GM23338 (cell line): Measurements from ENCODE around the gene C4orf54. TPM values are rescaled to one million over a fixed set of nuclear protein-coding genes. Genes with fewer than 3 reads are reported as not detected.

ENCODE experiments used
- ATAC-seq: fragments of 200-7000 bp; cut with Tn5 transposase; 3 replicates; pipeline ENCODE4 v1.9.1; 2020
- DNase-seq: peaks from one replicate; pipeline ENCODE4 v3.0.0-alpha.2; 2015; ENCODE audit warnings: low spot score
- H2AFZ ChIP-seq: fragments of 200-600 bp; sonication (generic); 2 replicates; pipeline ENCODE4 v1.8.0; 2016; ENCODE audit warnings: antibody characterized with exemption, mild to moderate bottlenecking, moderate library complexity
- H3F3A ChIP-seq: fragments of 200-600 bp; sonication (generic); replicated peaks from 2 replicates; pipeline ENCODE4 v1.8.0; 2017; ENCODE audit warnings: antibody characterized with exemption, mixed run types, low read depth
- H3K27ac ChIP-seq: fragments of 200-600 bp; sonication (generic); 2 replicates; pipeline ENCODE4 v1.6.1; 2016; ENCODE audit warnings: low read depth
- H3K27me3 ChIP-seq: fragments of 200-600 bp; sonication (generic); 2 replicates; pipeline ENCODE4 v1.8.0; 2016; ENCODE audit warnings: mild to moderate bottlenecking, mixed run types, moderate library complexity; ENCODE audit not compliant: insufficient read depth
- H3K36me3 ChIP-seq: fragments of 200-600 bp; sonication (generic); 2 replicates; pipeline ENCODE4 v1.8.0; 2016; ENCODE audit warnings: mild to moderate bottlenecking; ENCODE audit not compliant: insufficient read depth
- H3K4me1 ChIP-seq: fragments of 200-600 bp; sonication (generic); 2 replicates; pipeline ENCODE4 v1.8.0; 2016; ENCODE audit warnings: mild to moderate bottlenecking, moderate library complexity; ENCODE audit not compliant: insufficient read depth
- H3K4me2 ChIP-seq: fragments of 200-600 bp; sonication (generic); 2 replicates; pipeline ENCODE4 v1.7.1; 2017; ENCODE audit warnings: mixed run types
- H3K4me3 ChIP-seq: fragments of 200-600 bp; sonication (generic); 2 replicates; pipeline ENCODE4 v1.6.1; 2016; ENCODE audit warnings: mixed run types
- H3K79me2 ChIP-seq: fragments of 200-600 bp; sonication (generic); replicated peaks from 2 replicates; pipeline ENCODE4 v1.8.0; 2017; ENCODE audit warnings: mild to moderate bottlenecking; ENCODE audit not compliant: insufficient read depth
- H3K9me2 ChIP-seq: fragments of 200-600 bp; sonication (generic); 2 replicates; pipeline ENCODE4 v1.8.0; 2017; ENCODE audit not compliant: insufficient read depth
- H4K20me1 ChIP-seq: fragments of 200-600 bp; sonication (generic); replicated peaks from 2 replicates; pipeline ENCODE4 v1.8.0; 2017; ENCODE audit warnings: mild to moderate bottlenecking; ENCODE audit not compliant: insufficient read depth
- H3K27ac Mint-ChIP-seq: 2 replicates; pipeline ENCODE4 v1.8.0; 2020; ENCODE audit warnings: inconsistent platforms, mild to moderate bottlenecking, moderate library complexity, mixed read lengths
- H3K27me3 Mint-ChIP-seq: 3 replicates; pipeline ENCODE4 v1.8.0; 2022; ENCODE audit warnings: low read depth, mild to moderate bottlenecking, moderate library complexity, mixed read lengths, inconsistent platforms; ENCODE audit not compliant: insufficient read depth, poor library complexity
- H3K36me3 Mint-ChIP-seq: 3 replicates; pipeline ENCODE4 v1.8.0; 2021; ENCODE audit warnings: low read depth, mild to moderate bottlenecking, inconsistent platforms, moderate library complexity, mixed read lengths
- H3K4me1 Mint-ChIP-seq: 3 replicates; pipeline ENCODE4 v1.8.0; 2020; ENCODE audit warnings: mild to moderate bottlenecking, inconsistent platforms, mixed read lengths
- H3K4me3 Mint-ChIP-seq: 3 replicates; pipeline ENCODE4 v1.8.0; 2021; ENCODE audit warnings: moderate library complexity, mild to moderate bottlenecking, inconsistent platforms, mixed read lengths
- H3K9me3 Mint-ChIP-seq: 3 replicates; pipeline ENCODE4 v1.8.0; 2020; ENCODE audit warnings: moderate library complexity, mild to moderate bottlenecking, inconsistent platforms, mixed read lengths
- CREB1 ChIP-seq: fragments of 250-450 bp; sonication (Bioruptor Pico); IDR thresholded peaks from 2 replicates; pipeline ENCODE4 v1.5.0; 2020; ENCODE audit warnings: low read depth, mild to moderate bottlenecking, moderate library complexity
- EZH2 ChIP-seq: fragments of 200-600 bp; sonication (generic); IDR thresholded peaks from one replicate; pipeline ENCODE4 v1.8.0; 2017; ENCODE audit warnings: antibody characterized with exemption, mild to moderate bottlenecking, low read depth; ENCODE audit not compliant: unreplicated experiment
- EZH2phosphoT487 ChIP-seq: fragments of 200-600 bp; sonication (generic); IDR thresholded peaks from one replicate; pipeline ENCODE4 v1.8.1; 2018; ENCODE audit warnings: antibody characterized with exemption; ENCODE audit not compliant: unreplicated experiment
- JUNB ChIP-seq: IDR thresholded peaks from one replicate; pipeline ENCODE4 v1.6.1; 2016; ENCODE audit warnings: antibody characterized with exemption; ENCODE audit not compliant: unreplicated experiment
- NANOG ChIP-seq: IDR thresholded peaks from 2 replicates; pipeline ENCODE4 v1.6.1; 2016; ENCODE audit warnings: antibody characterized with exemption, borderline replicate concordance
- POLR2AphosphoS5 ChIP-seq: IDR thresholded peaks from 2 replicates; pipeline ENCODE4 v1.6.1; 2016; ENCODE audit warnings: antibody characterized with exemption, low read depth
- REST ChIP-seq: IDR thresholded peaks from one replicate; pipeline ENCODE4 v1.6.1; 2018; ENCODE audit warnings: antibody characterized with exemption; ENCODE audit not compliant: unreplicated experiment
- STAT1 ChIP-seq: IDR thresholded peaks from one replicate; pipeline ENCODE4 v1.6.1; 2016; ENCODE audit warnings: antibody characterized with exemption; ENCODE audit not compliant: unreplicated experiment
- ZNF114 ChIP-seq: fragments of 250-450 bp; sonication (Bioruptor Pico); IDR thresholded peaks from 2 replicates; pipeline ENCODE4 v1.5.0; 2020; ENCODE audit warnings: mild to moderate bottlenecking, moderate library complexity
- ZNF331 ChIP-seq: fragments of 250-450 bp; sonication (Bioruptor Pico); IDR thresholded peaks from 2 replicates; pipeline ENCODE4 v1.5.0; 2020; ENCODE audit warnings: low read depth, mild to moderate bottlenecking, moderate library complexity
- polyA plus RNA-seq: library from polyadenylated mRNA; unstranded; fragments of >200 nt; fragmentation: Nextera tagmentation; extraction: Ambion mirVana; gene quantifications from 2 replicates; pipeline ENCODE4 v1.2.1, GENCODE V29; 2016
- total RNA-seq: library from RNA; depleted of rRNA; stranded (reverse); fragments of >200 nt; shearing (Covaris generic); gene quantifications from 2 replicates; pipeline ENCODE4 v1.2.3, GENCODE V29; 2014
- TF ChIP-seq, protein P1 (sequence below), 2 experiments: fragments of 200-600 bp in 1 of 2; sonication (generic) in 1 of 2; conservative IDR thresholded peaks; 2 replicates each; pipeline versions ENCODE4 v1.5.1 to v1.6.1; 2016 to 2017; ENCODE audit warnings: antibody characterized with exemption in 2 of 2, low read depth in 2 of 2, mild to moderate bottlenecking in 2 of 2, moderate library complexity in 1 of 2
- TF ChIP-seq, protein P2 (sequence below): IDR thresholded peaks from 2 replicates; pipeline ENCODE4 v1.6.1; 2016; ENCODE audit warnings: antibody characterized with exemption
- TF ChIP-seq, protein P3 (sequence below): fragments of 250-450 bp; sonication (Bioruptor Pico); IDR thresholded peaks from 2 replicates; pipeline ENCODE4 v1.5.0; 2020; ENCODE audit warnings: mild to moderate bottlenecking, moderate library complexity

Gene C4orf54
- total and polyA plus RNA-seq, 2 experiments from 2014 or later: 0.03 TPM; not detected in 1

DNA sequence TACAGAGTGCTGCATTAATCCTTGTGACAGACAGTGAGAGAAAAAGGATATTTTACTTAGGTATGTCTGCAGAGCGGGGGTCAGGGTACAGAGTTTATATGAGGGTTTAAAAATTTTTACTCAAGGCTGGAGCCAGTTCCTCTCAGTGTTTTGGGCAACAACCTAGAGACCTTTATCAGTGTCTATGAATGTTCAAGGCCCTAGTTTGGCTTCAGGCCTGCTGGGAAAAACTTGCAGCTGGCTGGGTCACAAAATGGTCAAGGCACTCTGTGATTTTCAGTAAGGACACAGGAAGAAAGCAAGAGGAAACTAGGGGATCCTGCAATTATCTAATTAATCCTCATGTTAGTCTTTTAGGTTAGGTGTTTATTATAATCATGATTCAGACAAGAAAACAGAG lies 10.8 kb upstream of the C4orf54 start:
- Mint-ChIP-seq H3K4me1 (no peaks in the 10 kb centered on the region), H3K9me3 (peaks cover 20% of the 10 kb centered on the region), H3K36me3 (peaks cover 14% of the 10 kb centered on the region; the same call in 2 of the 3 replicates), H3K4me3 (no peak overlapping the region), H3K27me3 (no peaks in the 10 kb centered on the region), H3K27ac (no peak overlapping the region)
- H3K27ac ChIP-seq: no peak overlapping the region
- no peaks in the 10 kb centered on the region for H3K27me3 ChIP-seq
- TF ChIP-seq STAT1: no peak
- TF ChIP-seq, protein P1, sequence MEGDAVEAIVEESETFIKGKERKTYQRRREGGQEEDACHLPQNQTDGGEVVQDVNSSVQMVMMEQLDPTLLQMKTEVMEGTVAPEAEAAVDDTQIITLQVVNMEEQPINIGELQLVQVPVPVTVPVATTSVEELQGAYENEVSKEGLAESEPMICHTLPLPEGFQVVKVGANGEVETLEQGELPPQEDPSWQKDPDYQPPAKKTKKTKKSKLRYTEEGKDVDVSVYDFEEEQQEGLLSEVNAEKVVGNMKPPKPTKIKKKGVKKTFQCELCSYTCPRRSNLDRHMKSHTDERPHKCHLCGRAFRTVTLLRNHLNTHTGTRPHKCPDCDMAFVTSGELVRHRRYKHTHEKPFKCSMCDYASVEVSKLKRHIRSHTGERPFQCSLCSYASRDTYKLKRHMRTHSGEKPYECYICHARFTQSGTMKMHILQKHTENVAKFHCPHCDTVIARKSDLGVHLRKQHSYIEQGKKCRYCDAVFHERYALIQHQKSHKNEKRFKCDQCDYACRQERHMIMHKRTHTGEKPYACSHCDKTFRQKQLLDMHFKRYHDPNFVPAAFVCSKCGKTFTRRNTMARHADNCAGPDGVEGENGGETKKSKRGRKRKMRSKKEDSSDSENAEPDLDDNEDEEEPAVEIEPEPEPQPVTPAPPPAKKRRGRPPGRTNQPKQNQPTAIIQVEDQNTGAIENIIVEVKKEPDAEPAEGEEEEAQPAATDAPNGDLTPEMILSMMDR (conservative IDR thresholded peaks at IDR 0.05; ENCODE audit: low read depth in 2 of 2): no peak
- TF ChIP-seq NANOG: no peak
- no peak for TF ChIP-seq ZNF331 (CRISPR knock-in tag)
- TF ChIP-seq POLR2AphosphoS5: no peak
- TF ChIP-seq, protein P2, sequence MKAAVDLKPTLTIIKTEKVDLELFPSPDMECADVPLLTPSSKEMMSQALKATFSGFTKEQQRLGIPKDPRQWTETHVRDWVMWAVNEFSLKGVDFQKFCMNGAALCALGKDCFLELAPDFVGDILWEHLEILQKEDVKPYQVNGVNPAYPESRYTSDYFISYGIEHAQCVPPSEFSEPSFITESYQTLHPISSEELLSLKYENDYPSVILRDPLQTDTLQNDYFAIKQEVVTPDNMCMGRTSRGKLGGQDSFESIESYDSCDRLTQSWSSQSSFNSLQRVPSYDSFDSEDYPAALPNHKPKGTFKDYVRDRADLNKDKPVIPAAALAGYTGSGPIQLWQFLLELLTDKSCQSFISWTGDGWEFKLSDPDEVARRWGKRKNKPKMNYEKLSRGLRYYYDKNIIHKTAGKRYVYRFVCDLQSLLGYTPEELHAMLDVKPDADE: no peak
- no peak for TF ChIP-seq JUNB
- TF ChIP-seq ZNF114: no peak
- no peak for TF ChIP-seq CREB1 (CRISPR knock-in tag)
- TF ChIP-seq EZH2phosphoT487: no peak
- no peak for TF ChIP-seq EZH2
- TF ChIP-seq, protein P3, sequence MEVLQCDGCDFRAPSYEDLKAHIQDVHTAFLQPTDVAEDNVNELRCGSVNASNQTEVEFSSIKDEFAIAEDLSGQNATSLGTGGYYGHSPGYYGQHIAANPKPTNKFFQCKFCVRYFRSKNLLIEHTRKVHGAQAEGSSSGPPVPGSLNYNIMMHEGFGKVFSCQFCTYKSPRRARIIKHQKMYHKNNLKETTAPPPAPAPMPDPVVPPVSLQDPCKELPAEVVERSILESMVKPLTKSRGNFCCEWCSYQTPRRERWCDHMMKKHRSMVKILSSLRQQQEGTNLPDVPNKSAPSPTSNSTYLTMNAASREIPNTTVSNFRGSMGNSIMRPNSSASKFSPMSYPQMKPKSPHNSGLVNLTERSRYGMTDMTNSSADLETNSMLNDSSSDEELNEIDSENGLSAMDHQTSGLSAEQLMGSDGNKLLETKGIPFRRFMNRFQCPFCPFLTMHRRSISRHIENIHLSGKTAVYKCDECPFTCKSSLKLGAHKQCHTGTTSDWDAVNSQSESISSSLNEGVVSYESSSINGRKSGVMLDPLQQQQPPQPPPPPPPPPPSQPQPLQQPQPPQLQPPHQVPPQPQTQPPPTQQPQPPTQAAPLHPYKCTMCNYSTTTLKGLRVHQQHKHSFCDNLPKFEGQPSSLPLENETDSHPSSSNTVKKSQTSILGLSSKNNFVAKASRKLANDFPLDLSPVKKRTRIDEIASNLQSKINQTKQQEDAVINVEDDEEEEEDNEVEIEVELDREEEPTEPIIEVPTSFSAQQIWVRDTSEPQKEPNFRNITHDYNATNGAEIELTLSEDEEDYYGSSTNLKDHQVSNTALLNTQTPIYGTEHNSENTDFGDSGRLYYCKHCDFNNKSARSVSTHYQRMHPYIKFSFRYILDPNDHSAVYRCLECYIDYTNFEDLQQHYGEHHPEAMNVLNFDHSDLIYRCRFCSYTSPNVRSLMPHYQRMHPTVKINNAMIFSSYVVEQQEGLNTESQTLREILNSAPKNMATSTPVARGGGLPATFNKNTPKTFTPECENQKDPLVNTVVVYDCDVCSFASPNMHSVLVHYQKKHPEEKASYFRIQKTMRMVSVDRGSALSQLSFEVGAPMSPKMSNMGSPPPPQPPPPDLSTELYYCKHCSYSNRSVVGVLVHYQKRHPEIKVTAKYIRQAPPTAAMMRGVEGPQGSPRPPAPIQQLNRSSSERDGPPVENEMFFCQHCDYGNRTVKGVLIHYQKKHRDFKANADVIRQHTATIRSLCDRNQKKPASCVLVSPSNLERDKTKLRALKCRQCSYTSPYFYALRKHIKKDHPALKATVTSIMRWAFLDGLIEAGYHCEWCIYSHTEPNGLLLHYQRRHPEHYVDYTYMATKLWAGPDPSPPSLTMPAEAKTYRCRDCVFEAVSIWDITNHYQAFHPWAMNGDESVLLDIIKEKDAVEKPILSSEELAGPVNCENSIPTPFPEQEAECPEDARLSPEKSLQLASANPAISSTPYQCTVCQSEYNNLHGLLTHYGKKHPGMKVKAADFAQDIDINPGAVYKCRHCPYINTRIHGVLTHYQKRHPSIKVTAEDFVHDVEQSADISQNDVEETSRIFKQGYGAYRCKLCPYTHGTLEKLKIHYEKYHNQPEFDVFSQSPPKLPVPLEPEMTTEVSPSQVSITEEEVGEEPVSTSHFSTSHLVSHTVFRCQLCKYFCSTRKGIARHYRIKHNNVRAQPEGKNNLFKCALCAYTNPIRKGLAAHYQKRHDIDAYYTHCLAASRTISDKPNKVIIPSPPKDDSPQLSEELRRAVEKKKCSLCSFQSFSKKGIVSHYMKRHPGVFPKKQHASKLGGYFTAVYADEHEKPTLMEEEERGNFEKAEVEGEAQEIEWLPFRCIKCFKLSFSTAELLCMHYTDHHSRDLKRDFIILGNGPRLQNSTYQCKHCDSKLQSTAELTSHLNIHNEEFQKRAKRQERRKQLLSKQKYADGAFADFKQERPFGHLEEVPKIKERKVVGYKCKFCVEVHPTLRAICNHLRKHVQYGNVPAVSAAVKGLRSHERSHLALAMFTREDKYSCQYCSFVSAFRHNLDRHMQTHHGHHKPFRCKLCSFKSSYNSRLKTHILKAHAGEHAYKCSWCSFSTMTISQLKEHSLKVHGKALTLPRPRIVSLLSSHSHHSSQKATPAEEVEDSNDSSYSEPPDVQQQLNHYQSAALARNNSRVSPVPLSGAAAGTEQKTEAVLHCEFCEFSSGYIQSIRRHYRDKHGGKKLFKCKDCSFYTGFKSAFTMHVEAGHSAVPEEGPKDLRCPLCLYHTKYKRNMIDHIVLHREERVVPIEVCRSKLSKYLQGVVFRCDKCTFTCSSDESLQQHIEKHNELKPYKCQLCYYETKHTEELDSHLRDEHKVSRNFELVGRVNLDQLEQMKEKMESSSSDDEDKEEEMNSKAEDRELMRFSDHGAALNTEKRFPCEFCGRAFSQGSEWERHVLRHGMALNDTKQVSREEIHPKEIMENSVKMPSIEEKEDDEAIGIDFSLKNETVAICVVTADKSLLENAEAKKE (CRISPR knock-in tag): no peak
- no peak for TF ChIP-seq REST
- H3K4me3 ChIP-seq: no peak overlapping the region
- DNase-seq: no peak
- ATAC-seq: no peak
- H3K4me1 ChIP-seq: no peaks in the 10 kb centered on the region
- H2AFZ ChIP-seq: no peak overlapping the region
- no peaks in the 10 kb centered on the region for H3F3A ChIP-seq
- H3K36me3 ChIP-seq: no peaks in the 10 kb centered on the region
- H3K9me2 ChIP-seq: no peaks in the 10 kb centered on the region; the same call in 1 of the 2 replicates
- no peak overlapping the region for H3K4me2 ChIP-seq
- H3K79me2 ChIP-seq: no peaks in the 10 kb centered on the region
- no peaks in the 10 kb centered on the region for H4K20me1 ChIP-seq
